Endothelial cell of coronary artery (primary cell): Measurements from ENCODE around the gene SPATS1. TPM values are rescaled to one million over a fixed set of nuclear protein-coding genes. Genes with fewer than 3 reads are reported as not detected.

Source experiments
- total RNA-seq: library from RNA; depleted of rRNA; stranded (reverse); fragments of >200 nt; gene quantifications from 2 replicates; pipeline ENCODE4 v1.2.3, GENCODE V29; 2014

SPATS1 gene
- total RNA-seq = not detected in 2 replicates

GRCh38 chr6:44342489-44342888 lies at the start of gene SPATS1:
TSS of gene SPATS1 (plus strand) at chr6:44342650. CDS start at chr6:44343096, 446 bp downstream.

GRCh38 chr6:44312901-44313788 lies 29.3 kb upstream of the SPATS1 start, which contains the start of gene AARS2:
TSS of gene AARS2 (minus strand) at chr6:44313347. CDS start at chr6:44313323, 24 bp downstream.

GRCh38 chr6:44387346-44388134 lies 45.1 kb downstream of the SPATS1 start, which contains the start of gene CDC5L:
TSS of gene CDC5L (plus strand) at chr6:44387706. CDS start at chr6:44387824, 118 bp downstream.

Other genes with a start within 250 kb of the SPATS1 start
- gene MRPL14, start 215.2 kb upstream of the SPATS1 start, total RNA-seq = 60.2 and 68.4 TPM in 2 replicates
- gene TMEM63B, start 215.1 kb upstream of the SPATS1 start, total RNA-seq = 19.4 and 23.9 TPM in 2 replicates
- gene CAPN11, start 183.8 kb upstream of the SPATS1 start, total RNA-seq = 0.94 and 1.9 TPM in 2 replicates
- gene MYMX, start 125.7 kb upstream of the SPATS1 start, total RNA-seq = 0.18 TPM in 1 of 2 replicates, not detected in the other
- gene SLC29A1, start 119.1 kb upstream of the SPATS1 start, total RNA-seq = 63.9 and 75.7 TPM in 2 replicates
- 710 and 741 TPM in 2 replicates for gene HSP90AB1, start 95.5 kb upstream of the SPATS1 start, total RNA-seq
- gene SLC35B2, start 85.1 kb upstream of the SPATS1 start, total RNA-seq = 41.6 and 45.5 TPM in 2 replicates
- 9.2 and 10.6 TPM in 2 replicates for gene NFKBIE, start 77.1 kb upstream of the SPATS1 start, total RNA-seq
- 0.54 TPM in 1 of 2 replicates, not detected in the other for gene TMEM151B, start 72.2 kb upstream of the SPATS1 start, total RNA-seq
- gene AARS2, start 29.3 kb upstream of the SPATS1 start, total RNA-seq = 21.3 and 22.0 TPM in 2 replicates
- 21.0 and 23.7 TPM in 2 replicates for gene CDC5L, start 45.1 kb downstream of the SPATS1 start, total RNA-seq